Measurements from ENCODE around the gene LURAP1L.

Gene LURAP1L

GRCh38 chr9:12797037-12797436 is 22.2 kb downstream of the LURAP1L start:
- no peak overlapping the region for H2AFZ ChIP-seq (ENCODE audit: low read length)
- no peaks in the 10 kb centered on the region for H3K4me1 ChIP-seq (ENCODE audit: insufficient read depth, low read length, severe bottlenecking)
- no peak overlapping the region for H3K9ac ChIP-seq (ENCODE audit: low read length)
- no peak overlapping the region for H3K27ac ChIP-seq (ENCODE audit: low read depth, low read length, poor library complexity, severe bottlenecking)
- no peak overlapping the region for H3K4me2 ChIP-seq (ENCODE audit: low read length)
- H4K20me1 ChIP-seq (ENCODE audit: insufficient read depth, low read length): no peaks in the 10 kb centered on the region
- H3K36me3 ChIP-seq (ENCODE audit: insufficient read depth, low read length): no peaks in the 10 kb centered on the region
- no peaks in the 10 kb centered on the region; the same call in 1 of the 2 replicates for H3F3A ChIP-seq (ENCODE audit: insufficient read depth, low read length)
- H3K27me3 ChIP-seq (ENCODE audit: insufficient read depth, low read length): no peaks in the 10 kb centered on the region
- no peaks in the 10 kb centered on the region for H3K9me3 ChIP-seq (ENCODE audit: low read length)
- H3K9me2 ChIP-seq (ENCODE audit: low read depth, low read length): no peaks in the 10 kb centered on the region
- no peaks in the 10 kb centered on the region for H3K79me2 ChIP-seq (ENCODE audit: insufficient read depth, low read length)
- no peak overlapping the region for H3K4me3 ChIP-seq (ENCODE audit: low read depth, low read length, poor library complexity, severe bottlenecking)
- no peak for TF ChIP-seq EZH2 (IDR thresholded peaks at IDR 0.05; ENCODE audit: borderline replicate concordance, low read length)
- no peak for TF ChIP-seq CTCF (IDR thresholded peaks at IDR 0.05; ENCODE audit: low read length)

GRCh38 chr9:12798066-12798770 is 23.4 kb downstream of the LURAP1L start:
- TF ChIP-seq CTCF (IDR thresholded peaks at IDR 0.05; ENCODE audit: low read length): no peak
- no peak for TF ChIP-seq EZH2 (IDR thresholded peaks at IDR 0.05; ENCODE audit: borderline replicate concordance, low read length)
- Histone ChIP-seq H2AFZ (ENCODE audit: low read length) (no peak overlapping the region), H3F3A (ENCODE audit: insufficient read depth, low read length) (no peaks in the 10 kb centered on the region; the same call in 1 of the 2 replicates), H3K27ac (ENCODE audit: low read depth, low read length, poor library complexity, severe bottlenecking) (no peak overlapping the region), H3K4me1 (ENCODE audit: insufficient read depth, low read length, severe bottlenecking) (no peaks in the 10 kb centered on the region), H3K9me3 (ENCODE audit: low read length) (no peaks in the 10 kb centered on the region), H3K9me2 (ENCODE audit: low read depth, low read length) (no peaks in the 10 kb centered on the region), H3K36me3 (ENCODE audit: insufficient read depth, low read length) (no peaks in the 10 kb centered on the region), H3K4me2 (ENCODE audit: low read length) (no peak overlapping the region), H3K79me2 (ENCODE audit: insufficient read depth, low read length) (no peaks in the 10 kb centered on the region), H3K27me3 (ENCODE audit: insufficient read depth, low read length) (no peaks in the 10 kb centered on the region), H3K9ac (ENCODE audit: low read length) (no peak overlapping the region), H4K20me1 (ENCODE audit: insufficient read depth, low read length) (no peaks in the 10 kb centered on the region), H3K4me3 (ENCODE audit: low read depth, low read length, poor library complexity, severe bottlenecking) (no peak overlapping the region)

DNA sequence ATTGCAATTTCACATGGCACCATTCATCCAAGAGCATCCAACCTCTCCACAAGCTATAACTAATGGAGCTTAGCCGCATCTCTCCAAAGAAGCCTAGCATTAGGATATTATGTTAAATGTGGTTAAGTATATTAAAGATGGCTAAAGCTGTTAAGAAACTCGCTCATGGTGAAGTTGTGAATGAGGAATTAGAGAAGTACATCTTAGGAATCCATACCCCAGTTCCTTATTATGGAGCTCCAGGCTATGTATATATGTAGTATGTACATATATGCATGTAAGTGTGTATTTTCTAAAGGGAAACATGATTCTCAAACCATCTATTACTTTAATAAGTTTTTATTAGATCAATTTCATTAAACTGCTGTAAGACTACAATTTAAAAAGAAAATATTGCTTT is 26.4 kb downstream of the LURAP1L start:
- no peaks in the 10 kb centered on the region; the same call in none of the 2 replicates for H3F3A ChIP-seq (ENCODE audit: insufficient read depth, low read length)
- no peaks in the 10 kb centered on the region for H4K20me1 ChIP-seq (ENCODE audit: insufficient read depth, low read length)
- H3K4me2 ChIP-seq (ENCODE audit: low read length): no peak overlapping the region
- no peaks in the 10 kb centered on the region for H3K79me2 ChIP-seq (ENCODE audit: insufficient read depth, low read length)
- no peaks in the 10 kb centered on the region for H3K36me3 ChIP-seq (ENCODE audit: insufficient read depth, low read length)
- no peaks in the 10 kb centered on the region for H3K9me3 ChIP-seq (ENCODE audit: low read length)
- no peak overlapping the region for H3K9ac ChIP-seq (ENCODE audit: low read length)
- H3K27ac ChIP-seq (ENCODE audit: low read depth, low read length, poor library complexity, severe bottlenecking): no peak overlapping the region
- TF ChIP-seq EZH2 (IDR thresholded peaks at IDR 0.05; ENCODE audit: borderline replicate concordance, low read length) (no peak), CTCF (IDR thresholded peaks at IDR 0.05; ENCODE audit: low read length) (no peak)
- no peaks in the 10 kb centered on the region for H3K27me3 ChIP-seq (ENCODE audit: insufficient read depth, low read length)
- H3K9me2 ChIP-seq (ENCODE audit: low read depth, low read length): no peaks in the 10 kb centered on the region
- no peak overlapping the region for H2AFZ ChIP-seq (ENCODE audit: low read length)
- no peak overlapping the region for H3K4me3 ChIP-seq (ENCODE audit: low read depth, low read length, poor library complexity, severe bottlenecking)
- H3K4me1 ChIP-seq (ENCODE audit: insufficient read depth, low read length, severe bottlenecking): no peaks in the 10 kb centered on the region

All from OCI-LY1 (cell line).